Esophagus squamous epithelium (tissue), 4 donors: Measurements from ENCODE around the gene ERCC5.

Experiments used
- CTCF ChIP-seq, 6 experiments: fragments of 450-650 bp in 4 of 6; fragments of 200-600 bp in 2 of 6; sonication (generic) in 2 of 6; IDR thresholded peaks; one replicate each; pipeline ENCODE4 v1.5.1; 2016 to 2019; ENCODE audit warnings: antibody characterized with exemption in 6 of 6, mild to moderate bottlenecking in 4 of 6, moderate library complexity in 4 of 6
- POLR2A ChIP-seq, 4 donors: fragments of 450-650 bp; IDR thresholded peaks; one replicate each; pipeline ENCODE4 v1.6.1; 2017; ENCODE audit warnings: antibody characterized with exemption in 4 of 4, mild to moderate bottlenecking in 4 of 4, moderate library complexity in 3 of 4

DNA sequence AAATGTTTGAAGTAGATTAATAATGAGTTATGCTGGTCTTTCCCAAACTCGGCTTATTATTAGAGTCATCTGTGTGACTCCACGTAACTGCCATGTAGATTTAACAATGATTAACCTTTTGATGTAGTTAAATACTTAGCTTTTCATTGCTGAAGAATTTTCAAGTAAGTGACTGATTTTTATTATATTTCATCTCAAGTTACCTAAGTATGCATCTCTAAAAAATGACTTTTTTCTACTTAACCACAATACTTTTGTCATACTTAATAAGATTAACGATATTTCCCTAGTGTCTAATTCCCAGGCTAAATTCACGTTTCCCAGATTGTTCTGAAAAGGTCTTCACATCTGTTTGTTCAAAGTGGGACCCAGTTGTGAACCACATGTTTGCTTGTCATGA lies 29.1 kb upstream of the ERCC5 start:
- TF ChIP-seq CTCF (IDR thresholded peaks at IDR 0.05) (no peak), POLR2A (IDR thresholded peaks at IDR 0.05) (no peak)
